Inflammatory macrophage treated with lipopolysaccharide for 1 hour (primary cell): ENCODE measurements around the gene HOXD3.

ENCODE experiments used
- DNase-seq, 2 donors: peaks; one replicate each; pipeline ENCODE4 v3.0.0-alpha.2; 2020 to 2022

Gene HOXD3

DNA sequence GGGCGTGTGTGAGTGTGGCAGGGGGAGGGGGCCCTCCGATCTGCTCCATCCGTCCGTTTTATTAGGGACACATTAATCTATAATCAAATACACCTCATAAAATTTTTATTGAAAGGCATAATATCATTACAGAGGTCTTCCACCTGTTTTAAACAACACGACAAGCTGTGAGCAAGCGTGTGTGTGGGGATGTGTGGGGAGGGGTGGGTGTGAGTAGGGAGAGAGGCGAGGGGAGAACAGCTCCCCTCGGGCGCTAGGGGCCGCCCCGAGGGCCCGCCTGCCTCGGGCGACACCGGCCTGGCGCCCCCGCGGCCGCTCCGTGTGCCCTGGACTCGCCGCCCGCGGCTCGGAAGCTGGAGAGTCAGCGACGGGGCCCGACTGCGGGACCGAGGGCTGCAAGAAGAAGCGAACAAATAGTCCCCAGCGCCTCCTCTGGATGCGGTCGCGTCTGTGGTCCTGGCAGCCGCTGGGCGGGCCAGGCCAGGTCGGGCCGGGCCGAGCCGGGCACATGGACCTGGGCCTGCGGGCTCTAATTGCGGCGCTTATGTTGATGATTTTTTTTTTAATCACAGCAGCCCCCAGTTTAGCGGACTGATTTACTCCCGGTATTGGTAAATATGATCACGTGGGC lies 34.9 kb upstream of the HOXD3 start:
- no peak for DNase-seq

DNA sequence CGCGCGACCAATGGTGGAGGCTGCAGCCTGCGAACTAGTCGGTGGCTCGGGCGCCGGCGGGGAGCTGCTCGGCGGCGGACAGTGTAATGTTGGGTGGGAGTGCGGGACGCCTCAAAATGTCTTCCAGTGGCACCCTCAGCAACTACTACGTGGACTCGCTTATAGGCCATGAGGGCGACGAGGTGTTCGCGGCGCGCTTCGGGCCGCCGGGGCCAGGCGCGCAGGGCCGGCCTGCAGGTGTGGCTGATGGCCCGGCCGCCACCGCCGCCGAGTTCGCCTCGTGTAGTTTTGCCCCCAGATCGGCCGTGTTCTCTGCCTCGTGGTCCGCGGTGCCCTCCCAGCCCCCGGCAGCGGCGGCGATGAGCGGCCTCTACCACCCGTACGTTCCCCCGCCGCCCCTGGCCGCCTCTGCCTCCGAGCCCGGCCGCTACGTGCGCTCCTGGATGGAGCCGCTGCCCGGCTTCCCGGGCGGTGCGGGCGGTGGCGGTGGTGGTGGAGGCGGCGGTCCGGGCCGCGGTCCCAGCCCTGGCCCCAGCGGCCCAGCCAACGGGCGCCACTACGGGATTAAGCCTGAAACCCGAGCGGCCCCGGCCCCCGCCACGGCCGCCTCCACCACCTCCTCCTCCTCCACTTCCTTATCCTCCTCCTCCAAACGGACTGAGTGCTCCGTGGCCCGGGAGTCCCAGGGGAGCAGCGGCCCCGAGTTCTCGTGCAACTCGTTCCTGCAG lies 34.3 kb upstream of the HOXD3 start, which contains the start of gene HOXD9:
TSS of gene HOXD9 (plus strand) at position 37 of the 728 bp plus-strand sequence. CDS start at position 87, 50 bp downstream.
- DNase-seq, result no peak

DNA sequence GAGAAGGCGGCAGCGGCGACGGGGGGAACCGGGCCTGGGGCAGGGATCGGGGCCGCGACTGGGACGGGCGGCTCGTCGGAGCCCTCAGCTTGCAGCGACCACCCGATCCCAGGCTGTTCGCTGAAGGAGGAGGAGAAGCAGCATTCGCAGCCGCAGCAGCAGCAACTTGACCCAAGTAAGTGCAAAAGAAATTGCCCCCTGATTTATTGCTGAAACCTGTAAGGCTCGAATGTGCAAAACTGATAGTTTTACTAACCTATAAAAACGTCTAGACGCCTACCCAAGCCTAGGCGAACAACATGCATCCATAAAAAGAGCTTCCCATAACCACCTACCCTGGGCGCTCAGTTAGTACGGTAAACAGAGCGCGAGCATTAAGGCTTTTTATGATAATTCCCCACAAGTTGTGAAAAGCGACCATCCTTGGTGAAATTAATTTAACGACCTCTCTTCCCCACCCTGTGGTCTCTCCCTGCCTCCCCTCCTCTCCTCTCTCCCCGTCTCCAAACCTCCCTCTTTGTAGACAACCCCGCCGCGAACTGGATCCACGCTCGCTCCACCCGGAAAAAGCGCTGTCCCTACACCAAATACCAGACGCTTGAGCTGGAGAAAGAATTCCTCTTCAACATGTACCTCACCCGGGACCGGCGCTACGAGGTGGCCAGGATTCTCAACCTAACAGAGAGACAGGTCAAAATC lies 33.5 kb upstream of the HOXD3 start:
- no peak for DNase-seq

DNA sequence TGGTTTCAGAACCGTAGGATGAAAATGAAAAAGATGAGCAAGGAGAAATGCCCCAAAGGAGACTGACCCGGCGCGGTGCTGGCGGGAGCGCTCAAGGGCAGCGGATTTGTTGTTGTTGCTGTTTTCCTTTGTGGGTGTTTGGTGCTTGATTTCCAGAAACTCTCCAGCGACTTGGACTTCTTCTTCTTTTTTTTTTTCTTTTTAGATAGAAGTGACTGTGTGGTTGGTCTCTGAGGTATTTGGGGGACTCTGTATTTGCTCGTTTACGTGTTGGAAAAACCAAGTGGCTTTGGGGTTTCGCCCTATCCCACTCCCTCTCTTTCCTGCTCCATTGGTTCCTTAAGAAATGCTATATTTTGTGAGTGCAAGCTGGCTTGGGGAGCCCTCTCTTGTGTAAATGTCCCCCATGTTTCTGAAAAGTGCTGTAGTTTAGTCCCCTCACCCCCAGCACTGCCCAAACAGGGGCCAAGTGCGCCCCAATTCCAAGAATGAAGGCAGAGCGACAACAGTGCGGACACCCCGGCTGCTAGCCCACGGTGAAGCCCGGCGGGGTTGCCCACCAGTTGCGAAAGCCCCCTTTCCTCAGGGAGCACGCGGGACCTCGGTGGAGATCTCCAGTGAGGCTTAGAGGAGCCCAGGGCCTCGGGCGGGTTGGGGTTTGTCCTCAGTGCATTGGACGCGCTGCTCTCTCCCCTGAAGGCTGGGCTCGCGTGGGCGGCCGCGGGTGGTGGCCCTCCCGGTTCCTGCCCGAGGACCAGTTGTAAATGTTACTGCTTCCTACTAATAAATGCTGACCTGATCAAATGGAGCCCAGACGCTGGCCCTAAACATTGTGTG lies 32.8 kb upstream of the HOXD3 start:
- no peak for DNase-seq

DNA sequence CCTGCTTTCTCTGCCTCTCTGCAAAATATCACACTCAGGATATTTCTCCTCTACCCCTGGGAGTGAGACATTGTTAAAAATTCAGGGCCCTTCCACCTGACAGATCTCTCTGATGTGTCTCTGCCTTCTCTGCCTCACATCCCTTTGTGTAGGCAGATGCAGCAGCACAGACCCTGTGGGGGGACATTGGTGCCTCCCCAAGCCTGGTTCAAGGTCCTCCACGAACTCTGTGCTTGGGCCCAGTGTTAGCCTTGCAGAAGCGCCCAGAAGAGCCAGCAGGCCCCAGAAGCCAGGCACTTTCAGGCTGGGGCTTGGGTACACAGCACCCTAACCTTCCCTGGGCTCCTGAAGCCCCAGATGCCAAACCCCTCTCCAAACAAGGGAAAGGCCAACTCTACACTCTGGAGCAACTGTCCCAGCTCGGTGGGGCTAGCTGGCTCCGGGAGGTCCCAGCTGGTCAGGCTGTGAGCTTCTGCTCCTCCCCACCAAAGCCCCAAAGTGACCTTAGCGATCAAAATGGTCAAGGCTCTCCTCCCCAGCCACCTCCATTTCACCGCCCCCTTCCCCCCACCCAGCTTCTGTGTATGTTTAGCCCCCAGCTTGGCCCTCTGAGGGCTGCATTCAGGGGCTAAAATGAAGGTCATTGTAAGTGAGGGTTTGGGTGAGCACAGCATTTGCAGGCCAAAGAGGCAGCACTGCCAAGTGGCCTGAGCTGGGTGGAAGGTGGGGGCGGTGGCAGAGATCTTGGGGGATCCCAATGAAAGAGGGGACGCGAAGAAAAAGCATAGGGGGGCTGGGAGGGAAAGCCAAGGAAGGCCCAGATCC lies 31.9 kb upstream of the HOXD3 start:
- no peak for DNase-seq

DNA sequence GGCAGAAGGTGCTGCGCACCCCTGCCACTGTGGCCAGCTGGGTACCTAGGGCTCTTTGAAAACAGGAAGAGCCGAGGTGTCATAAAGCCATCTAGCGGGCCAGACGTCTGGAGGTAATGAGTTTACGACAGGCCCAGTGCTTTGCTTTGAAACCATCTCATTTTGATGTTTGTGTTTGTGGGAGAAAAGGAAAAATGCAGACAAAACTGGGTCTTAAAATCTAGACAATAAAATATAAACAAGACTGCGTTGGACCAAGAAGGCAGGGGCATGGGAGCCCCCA lies 31.4 kb upstream of the HOXD3 start:
- no peak for DNase-seq

DNA sequence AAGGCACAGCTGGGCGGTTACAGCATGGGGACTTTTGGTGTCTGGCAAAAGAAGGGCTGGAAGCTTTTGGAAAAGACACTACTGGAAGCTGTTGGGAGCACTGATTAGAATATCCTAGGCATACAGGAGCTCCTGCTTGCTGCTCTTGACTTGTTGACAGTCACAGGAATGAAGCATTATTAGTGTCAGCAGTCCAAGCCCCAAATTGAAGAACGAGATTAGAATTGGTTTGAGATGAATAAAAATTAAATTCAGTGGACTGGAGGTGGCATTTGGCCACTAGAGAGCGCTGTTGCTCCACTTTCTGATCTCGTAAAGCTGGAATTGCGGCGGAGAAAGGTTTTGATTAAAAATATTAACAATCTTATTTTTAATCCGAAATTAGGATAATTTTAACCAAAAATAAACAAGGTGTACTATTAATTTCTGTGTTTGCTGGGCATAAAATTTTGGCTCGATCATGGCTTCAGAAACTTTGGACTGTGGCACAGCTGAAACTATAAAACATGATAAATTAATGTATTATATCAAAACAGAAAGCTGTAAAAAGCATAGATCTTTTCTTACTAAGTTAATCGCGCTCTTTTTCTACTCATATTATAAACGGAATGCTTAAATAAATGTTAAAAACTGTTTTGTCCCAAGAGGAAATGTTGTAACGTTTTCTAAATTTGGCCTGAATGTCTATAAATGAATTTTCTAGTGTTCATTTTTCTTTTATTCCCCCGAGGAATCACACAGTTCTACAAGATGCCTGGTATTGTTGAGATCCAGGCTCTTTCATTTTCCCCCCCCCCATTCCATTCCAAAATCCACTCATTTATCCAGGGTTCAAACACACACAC lies 30.0 kb upstream of the HOXD3 start:
- peak; percentile 36 to 89 for DNase-seq

DNA sequence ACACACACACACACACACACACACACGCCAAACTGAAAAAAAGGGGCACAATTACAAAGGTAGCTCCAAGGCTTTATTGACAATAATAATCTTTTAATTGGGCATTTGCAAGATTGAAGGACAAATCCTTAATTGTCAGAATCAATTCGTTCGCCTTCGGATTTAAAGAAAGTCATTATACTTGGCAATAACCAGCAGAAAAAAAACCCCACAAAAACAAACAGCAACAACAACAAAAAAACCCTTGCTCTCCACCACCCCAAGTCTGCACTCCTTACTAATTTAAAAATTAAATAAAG lies 29.4 kb upstream of the HOXD3 start:
- no peak for DNase-seq

DNA sequence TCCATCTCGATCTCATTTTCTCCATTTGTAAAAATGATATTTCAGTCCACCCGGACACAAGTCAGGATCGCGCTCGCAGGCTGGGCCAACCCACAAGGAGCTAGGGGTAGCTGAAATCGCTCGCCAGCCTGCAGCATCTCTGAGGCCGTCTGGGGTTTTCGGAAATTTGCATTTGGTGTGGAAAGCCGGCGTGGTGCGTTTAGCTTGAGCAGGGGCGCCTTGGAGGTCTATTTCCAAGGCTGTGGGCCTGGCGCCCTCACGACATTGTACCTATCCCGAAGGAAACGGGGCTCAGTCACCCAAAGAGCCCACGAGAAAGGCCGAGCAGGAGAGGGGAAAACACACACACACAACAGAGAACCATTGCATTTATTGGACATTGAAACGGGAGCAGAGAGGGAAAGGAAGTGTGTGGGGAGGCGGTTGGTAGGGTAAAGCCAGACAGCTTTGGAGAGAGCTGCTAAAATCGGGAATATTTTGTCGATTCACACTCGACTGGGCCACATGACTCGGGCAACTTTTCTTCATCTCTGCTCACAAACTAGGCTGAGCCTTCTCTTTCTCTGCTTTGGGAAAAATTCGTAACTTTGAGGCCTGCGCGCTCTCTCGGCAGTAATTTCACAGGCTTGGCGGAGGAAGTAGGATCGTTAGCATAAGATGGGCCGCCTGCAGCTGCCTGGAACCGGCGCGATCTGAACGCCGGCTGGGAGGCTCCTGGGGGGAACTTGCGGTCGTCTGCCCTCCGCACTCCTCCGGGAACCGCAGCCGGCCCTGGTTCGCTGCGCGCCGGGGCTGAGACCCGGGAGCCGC lies 28.7 kb upstream of the HOXD3 start:
- no peak for DNase-seq

DNA sequence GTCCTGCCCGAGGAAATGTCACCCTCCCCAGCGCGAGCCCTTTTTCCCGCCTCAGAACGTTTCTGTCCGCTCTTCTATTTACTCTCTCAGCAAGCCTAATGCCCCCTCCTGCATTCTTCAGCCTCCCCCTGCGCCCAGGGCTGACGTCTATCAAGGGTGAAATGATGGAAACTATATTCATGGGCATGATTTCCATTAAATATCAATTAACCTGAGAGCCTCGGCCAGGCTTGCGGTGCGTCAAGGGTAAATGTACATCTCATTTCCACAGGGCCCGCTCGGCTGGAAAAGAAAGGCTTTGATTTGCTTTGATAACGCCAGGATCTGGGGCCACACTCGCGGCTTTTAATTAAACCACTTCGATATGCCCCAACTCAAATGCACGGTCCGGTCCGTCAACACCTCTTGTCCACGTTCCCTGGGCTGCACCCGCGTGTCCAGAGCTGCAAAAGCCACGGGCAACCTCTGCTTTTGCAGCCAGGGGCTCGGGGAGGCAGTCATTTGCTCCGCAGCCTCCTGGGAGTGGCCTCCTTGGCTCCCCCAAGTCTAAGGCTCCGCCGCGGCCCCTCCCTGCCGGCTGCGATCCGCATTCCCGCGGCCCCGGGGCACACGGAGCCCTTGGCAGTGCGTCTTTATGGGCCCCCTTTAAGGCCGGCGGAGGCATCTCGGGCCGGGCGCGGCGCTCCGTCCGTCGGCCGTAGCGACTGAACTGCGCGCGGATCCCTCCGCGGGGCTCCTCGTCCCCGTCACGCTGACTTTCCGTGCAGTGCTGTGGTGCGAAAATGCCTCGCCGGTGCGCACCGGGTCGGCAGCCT lies 27.9 kb upstream of the HOXD3 start, which contains the start of gene HOXD8:
TSS of gene HOXD8 (plus strand) at position 724 of the 815 bp plus-strand sequence. CDS start 662 bp downstream, outside the sequence.
- DNase-seq, result no peak

DNA sequence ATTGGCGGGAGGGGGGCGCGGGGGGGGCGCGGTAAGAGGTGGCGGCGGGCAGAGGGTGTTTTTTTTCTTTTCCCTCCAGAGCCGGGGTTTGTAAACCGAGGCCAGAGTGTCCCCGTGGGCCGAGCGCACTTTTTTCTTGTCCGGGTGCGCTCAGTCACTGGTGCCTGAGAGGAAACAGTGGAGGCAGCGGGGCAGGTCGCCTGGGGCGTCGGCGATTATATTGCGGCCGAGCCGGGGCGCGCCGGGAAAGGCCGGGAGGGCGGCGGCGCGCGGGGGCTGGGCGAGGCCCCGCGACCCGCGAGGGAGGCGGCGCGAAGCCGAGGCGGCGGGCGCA lies 27.3 kb upstream of the HOXD3 start:
- DNase-seq, result no peak

DNA sequence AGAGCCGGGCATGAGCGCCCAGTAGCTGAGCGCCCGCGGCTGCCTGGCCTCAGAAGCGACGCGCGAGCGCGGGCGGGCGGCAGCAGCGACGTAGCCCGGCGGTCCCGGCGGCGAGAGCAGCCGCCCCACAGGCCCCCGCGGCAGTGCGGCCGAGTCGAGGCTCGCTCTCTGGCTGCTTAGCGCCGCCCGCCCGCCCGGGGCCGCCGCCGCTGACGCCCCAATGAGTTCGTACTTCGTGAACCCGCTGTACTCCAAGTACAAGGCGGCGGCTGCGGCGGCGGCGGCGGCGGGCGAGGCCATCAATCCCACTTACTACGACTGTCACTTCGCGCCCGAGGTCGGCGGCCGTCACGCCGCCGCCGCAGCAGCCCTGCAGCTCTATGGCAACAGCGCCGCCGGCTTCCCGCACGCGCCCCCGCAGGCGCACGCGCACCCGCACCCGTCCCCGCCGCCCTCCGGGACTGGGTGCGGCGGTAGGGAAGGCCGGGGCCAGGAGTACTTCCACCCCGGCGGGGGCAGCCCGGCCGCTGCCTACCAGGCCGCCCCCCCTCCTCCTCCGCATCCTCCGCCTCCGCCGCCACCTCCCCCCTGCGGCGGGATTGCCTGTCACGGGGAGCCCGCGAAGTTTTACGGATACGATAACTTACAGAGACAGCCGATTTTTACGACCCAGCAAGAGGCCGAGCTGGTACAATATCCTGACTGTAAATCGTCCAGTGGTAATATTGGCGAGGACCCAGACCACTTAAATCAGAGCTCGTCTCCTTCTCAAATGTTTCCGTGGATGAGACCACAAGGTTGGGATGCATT lies 26.8 kb upstream of the HOXD3 start:
- no peak for DNase-seq

DNA sequence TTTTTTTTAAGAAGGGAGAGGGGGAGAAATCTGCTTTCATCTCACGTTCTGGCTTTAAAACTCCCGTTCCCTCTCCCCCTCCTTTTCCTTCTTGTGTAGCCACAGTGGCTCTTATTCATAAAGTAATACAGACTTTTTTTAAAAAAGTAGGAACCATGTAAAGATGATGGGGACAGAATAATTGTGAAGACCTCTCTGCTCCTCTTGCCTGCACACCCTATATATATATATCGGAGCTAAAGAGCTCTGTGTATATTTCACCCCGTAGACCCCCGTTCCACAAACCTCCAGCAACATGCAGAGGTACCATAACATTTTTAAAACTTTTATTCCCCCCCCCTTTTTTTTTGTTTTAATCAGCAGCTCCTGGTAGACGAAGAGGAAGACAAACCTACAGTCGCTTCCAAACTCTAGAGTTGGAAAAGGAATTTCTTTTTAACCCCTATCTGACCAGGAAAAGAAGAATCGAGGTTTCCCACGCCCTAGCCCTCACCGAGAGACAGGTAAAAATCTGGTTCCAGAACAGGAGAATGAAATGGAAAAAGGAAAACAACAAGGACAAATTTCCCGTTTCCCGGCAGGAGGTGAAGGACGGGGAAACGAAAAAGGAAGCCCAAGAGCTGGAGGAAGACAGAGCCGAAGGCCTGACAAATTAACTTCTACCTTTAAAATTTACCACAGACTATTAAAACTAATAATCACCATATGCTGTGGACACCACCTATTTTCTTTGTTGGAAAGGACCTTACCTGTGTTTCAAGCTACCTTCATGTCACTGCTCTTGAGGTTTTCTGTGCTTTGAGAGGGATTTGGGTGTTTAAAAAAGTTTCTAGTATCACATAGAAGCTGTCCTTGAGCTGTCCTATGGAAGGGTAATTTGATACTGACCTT lies 25.9 kb upstream of the HOXD3 start:
- DNase-seq, result no peak

DNA sequence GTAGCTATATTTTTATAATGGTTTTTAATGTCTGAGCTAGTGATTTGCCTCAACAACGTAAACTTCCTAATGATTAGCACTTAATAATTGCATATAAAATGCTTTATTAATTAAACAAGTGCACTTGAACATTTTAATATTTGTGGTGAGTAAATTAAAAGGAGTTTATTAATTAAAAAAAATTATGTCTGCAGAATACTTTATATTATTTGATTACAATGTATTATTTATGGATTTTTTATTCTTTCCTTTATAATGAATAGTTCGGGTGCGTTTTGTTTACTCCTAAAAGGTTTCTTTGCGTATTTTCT lies 25.3 kb upstream of the HOXD3 start:
- DNase-seq, result no peak

DNA sequence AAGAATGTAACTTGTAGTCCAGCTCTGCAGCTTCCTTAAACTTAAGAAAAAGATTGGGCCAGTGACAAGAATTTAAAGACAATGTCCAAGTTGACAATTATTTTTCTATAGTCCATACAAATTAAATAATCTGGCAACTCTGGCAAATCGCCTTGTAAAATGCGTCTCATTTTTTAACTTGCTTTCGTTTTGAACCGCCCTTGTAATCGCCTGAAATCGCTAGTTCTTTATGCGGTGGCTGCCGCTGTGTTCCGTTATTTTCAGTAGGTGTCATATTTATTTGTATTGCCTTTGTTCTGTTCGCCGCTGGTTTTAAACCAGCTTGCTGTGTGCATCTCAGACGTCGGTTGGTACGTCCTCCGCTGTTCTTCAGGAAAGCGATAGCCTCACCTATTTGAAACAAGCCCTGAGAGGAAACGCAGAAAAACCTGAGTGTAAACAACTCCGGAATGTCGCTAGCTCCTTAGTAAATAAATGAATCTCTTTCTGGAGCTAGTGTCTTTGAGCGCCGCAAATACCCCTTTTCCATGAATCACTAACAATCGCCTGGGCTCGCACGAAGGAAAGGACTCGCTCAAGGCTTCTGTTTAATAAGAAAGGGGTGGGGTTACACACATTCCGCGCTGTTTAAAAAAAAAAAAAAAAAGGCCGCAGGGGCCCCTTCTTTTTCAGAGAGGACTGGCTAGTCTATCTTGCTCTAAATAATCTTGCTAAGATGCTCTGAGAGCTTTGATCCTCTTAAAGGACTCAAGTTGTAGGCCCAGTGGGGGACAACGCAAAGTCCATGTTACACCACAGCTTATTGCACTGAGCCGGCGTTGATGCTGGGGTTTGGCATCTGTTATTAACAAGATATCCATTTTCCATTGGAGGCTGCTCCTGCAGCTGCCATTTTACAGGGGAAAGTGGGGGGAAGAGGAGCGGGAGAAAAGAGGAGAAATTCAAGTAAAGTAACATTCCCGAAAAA lies 24.6 kb upstream of the HOXD3 start:
- peak; percentile 10 to 30 for DNase-seq

DNA sequence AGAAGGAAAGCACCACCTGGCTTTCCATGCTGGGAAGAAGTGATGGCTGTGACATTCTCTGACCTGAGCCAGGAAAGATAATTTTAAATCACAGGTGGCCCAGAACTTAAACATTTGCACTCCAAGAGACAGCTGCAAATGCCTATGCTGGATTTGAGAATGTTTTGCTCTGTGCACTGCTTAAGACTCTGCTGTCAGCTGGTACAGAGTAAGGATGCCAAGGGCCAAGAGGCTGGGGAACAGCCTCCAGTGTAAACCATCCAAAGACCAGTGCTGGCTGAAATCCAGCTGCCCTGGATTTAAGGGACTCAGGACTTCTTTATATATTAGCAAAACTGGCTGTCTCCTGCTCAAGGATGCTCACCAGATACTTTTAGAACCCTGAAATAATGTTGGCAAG lies 23.7 kb upstream of the HOXD3 start:
- no peak for DNase-seq

DNA sequence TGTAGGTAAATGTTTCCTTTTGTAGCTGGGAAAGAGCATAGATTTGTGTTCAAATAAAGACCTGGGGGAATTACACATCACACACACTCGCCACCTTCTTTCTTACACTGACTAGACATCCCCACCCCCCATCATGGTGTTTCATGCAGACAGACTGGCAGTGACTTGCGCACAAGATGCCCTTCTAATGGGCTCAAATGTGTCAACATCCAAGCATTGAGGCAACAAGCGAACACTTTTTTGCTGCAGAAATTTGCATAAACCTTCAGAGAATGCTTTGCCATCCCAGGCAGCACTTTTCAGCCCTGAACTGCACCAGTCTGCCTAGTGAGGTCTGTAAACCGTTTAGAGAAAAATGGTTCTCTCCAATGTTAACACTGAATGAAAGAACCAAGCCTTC lies 23.1 kb upstream of the HOXD3 start:
- DNase-seq, result no peak
